ENCODE results near the gene ACLY. TPM values are rescaled to one million over a fixed set of nuclear protein-coding genes. Genes with fewer than 3 reads are reported as not detected.
A peak's percentile ranks its signal among the peaks of the same experiment; 100 is the strongest.

Gene ACLY
- total RNA-seq, 1 experiment from 2014 or later = 260 TPM

DNA sequence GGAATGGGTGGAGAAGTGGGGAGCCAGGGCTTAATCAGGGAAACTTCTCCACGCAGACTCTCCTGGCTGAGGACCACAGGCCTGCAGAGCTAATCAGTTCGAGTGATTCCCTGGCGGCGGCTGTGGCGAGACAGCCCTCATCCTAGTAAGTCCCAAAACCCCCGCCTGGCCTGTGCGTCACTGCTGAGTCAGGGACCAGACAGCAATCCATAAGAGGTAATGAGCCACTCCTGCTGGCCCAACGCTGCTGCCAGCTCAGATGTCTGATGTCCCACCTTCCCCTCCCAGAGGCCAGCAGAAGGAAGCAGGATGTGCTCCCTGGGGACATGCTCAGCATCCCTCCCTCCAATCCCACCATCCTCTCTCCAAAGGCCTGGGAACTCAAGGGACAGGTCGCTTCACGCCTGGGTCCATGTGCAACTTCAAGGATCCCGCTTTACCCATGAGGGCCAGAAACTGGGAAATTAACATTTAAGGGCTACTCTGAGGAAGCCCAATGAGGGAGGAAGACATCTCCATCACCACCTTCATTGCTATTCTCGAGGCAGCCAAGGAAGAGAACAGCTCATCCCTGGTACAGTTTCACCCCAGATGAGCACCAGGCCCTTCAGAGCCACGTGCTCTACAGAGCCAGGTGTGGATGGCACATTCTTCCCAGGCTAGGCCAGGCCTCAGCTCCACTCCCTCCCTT, 7.9 kb downstream of the ACLY start:
- Histone ChIP-seq H3K4me3 (ENCODE audit: insufficient read depth, low read depth, low read length) (no peak overlapping the region), H3K27me3 (ENCODE audit: control insufficient read depth, insufficient read depth, low read length) (no peaks in the 10 kb centered on the region), H3K36me3 (replicated peaks; ENCODE audit: control insufficient read depth, insufficient read depth, low read length) (peaks cover 75% of the 10 kb centered on the region)
- DNase-seq = no peak

DNA sequence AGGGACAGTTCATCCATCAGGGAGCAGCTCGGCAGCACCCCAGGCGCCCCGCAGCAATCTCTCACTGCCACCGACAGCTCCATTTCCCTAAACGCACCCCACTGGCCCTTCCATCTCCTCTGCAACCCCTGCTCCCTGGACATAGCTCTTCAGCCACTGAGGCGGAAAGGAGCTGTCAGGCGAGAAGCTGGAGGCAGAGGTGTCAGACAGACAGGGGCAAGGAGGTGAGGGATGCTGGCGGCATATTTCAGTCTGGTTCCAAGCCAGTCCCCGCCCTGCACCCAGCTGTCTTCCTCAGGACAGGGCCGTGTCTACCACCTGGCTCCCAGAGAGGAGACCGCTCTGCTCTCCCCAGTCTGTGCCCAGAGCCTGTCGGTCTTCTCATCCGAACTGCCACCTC, 9.7 kb downstream of the ACLY start:
- peak; percentile 24 for DNase-seq
- H3K4me3 ChIP-seq (ENCODE audit: insufficient read depth, low read depth, low read length) = no peak overlapping the region

DNA sequence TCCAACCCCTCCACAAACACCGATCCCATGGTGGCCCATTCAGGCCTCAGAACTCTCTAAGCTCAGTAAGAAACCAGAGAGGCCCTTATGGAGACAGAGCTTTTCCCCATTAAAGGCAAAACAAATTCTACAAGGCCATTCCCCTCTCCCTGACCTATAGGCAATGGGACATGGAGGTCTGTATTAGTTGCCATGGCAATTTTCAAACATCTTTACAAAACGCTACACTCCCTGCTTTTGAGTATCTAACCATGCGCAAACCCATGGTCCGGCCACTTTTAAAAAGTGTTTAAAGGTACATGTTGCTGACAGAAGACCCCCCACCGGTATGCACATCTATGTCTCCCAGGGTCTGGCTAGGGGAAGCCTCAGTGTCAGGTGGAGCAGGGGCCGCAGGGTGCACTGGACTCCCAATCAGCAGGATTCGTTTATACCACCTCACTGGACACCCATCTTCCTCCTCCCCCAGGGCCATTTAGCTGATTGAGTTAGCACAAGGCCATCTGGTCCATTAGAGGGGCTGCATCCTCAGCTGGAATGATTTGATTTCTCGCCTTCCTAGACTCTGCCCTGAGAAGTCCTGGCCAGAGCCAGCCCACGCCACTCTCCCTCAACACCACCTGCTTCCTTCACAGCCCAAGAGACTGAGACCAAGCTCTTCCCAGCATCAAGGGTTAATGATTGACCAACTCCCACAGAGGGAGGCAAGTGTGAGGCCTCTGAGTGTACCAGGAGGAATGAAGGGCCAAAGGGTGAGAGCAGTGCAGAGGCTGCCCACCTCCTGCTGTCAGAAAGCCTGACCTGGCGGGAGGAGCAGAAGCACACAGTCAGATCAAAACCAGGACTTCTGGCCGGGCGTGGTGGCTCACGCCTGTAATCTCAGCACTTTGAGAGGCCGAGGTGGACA, 10.9 kb downstream of the ACLY start:
- Histone ChIP-seq H3K27me3 (ENCODE audit: control insufficient read depth, insufficient read depth, low read length) (no peaks in the 10 kb centered on the region), H3K36me3 (replicated peaks; ENCODE audit: control insufficient read depth, insufficient read depth, low read length) (peaks cover 85% of the 10 kb centered on the region), H3K4me3 (ENCODE audit: insufficient read depth, low read depth, low read length) (no peak overlapping the region)
- DNase-seq = peak; percentile 22

More for the DNA sequence above, 9.7 kb downstream of the ACLY start:
- Histone ChIP-seq H3K27me3 (ENCODE audit: control insufficient read depth, insufficient read depth, low read length) (no peaks in the 10 kb centered on the region), H3K36me3 (replicated peaks; ENCODE audit: control insufficient read depth, insufficient read depth, low read length) (peaks cover 90% of the 10 kb centered on the region)

DNA sequence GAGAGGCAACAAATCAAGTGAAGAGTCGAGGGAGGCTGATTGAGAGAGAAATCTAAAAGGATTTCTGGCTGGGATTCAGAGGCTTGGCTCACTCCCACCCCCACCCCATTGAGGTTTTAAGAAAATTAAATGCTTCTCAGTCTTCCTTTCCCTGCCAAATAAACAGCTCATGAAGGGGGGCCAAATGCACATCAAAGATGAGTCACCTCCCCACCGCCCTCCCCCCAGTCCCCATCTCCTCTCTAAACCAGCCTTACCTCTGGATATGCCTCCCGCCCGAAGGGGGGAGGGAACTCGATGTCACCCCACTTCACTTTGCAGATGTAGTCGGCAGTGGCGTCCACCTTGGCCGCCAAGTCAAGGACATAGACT, 11.6 kb downstream of the ACLY start:
- no peaks in the 10 kb centered on the region for H3K27me3 ChIP-seq (ENCODE audit: control insufficient read depth, insufficient read depth, low read length)
- DNase-seq = peak; percentile 32
- H3K4me3 ChIP-seq (ENCODE audit: insufficient read depth, low read depth, low read length) = no peak overlapping the region
- H3K36me3 ChIP-seq (replicated peaks; ENCODE audit: control insufficient read depth, insufficient read depth, low read length) = peaks cover 84% of the 10 kb centered on the region

DNA sequence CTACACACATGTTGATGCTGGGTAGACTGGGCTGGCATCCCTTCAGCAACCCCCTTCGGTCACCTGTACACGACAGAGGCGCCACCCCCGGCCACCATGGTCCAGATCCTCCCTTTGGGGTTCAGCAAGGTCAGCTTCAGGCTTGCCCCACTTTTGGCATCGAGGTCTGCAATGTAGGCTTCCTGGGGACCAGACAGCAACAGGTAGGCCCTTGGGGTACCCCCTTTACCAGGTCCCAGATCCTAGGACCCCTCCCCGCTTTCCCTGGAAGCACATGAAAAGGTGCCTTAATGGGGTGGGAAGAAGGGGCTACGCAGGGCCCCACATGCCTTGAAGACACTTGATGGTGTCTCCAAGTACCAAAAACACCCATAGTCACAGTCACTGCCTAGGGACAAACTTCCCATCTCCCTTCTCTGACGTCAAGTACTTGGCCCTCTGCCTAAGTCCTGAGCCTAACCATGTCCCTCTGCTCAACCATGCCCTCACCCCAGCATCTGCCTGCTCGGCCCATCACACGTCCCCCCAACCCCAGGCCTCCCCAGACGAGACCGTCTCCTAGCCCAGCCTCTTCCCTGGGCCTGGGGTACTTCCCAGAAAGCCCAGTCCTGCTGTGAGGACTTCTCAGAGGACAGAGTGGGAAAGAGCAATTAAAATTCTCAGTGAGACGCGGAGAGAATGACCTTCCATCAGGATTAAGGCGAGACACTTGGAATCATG, 12.1 kb downstream of the ACLY start:
- DNase-seq = peak; percentile 22
- Histone ChIP-seq H3K4me3 (ENCODE audit: insufficient read depth, low read depth, low read length) (no peak overlapping the region), H3K27me3 (ENCODE audit: control insufficient read depth, insufficient read depth, low read length) (no peaks in the 10 kb centered on the region), H3K36me3 (replicated peaks; ENCODE audit: control insufficient read depth, insufficient read depth, low read length) (peaks cover 85% of the 10 kb centered on the region)

DNA sequence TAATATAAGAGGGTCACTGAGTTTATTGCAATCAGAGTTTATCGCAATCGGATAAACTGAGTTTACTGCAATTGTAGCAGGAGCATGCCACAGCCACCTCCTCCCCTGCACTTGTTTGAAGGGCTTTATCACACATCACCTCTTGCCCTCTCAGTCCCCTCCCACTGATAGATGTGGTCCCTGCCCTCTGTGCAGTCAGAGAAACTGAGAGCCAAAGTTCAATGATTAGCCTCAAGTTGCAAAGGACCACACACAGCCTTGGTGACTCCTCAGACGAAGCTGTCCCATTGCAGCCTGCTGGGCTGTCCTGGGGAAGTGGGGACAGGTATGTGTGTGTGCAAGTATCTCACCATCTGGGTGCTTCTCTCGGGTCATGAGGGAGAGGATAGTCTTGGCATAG, 13.6 kb downstream of the ACLY start:
- no peaks in the 10 kb centered on the region for H3K27me3 ChIP-seq (ENCODE audit: control insufficient read depth, insufficient read depth, low read length)
- no peak overlapping the region for H3K4me3 ChIP-seq (ENCODE audit: insufficient read depth, low read depth, low read length)
- peaks cover 79% of the 10 kb centered on the region for H3K36me3 ChIP-seq (replicated peaks; ENCODE audit: control insufficient read depth, insufficient read depth, low read length)
- DNase-seq = no peak

DNA sequence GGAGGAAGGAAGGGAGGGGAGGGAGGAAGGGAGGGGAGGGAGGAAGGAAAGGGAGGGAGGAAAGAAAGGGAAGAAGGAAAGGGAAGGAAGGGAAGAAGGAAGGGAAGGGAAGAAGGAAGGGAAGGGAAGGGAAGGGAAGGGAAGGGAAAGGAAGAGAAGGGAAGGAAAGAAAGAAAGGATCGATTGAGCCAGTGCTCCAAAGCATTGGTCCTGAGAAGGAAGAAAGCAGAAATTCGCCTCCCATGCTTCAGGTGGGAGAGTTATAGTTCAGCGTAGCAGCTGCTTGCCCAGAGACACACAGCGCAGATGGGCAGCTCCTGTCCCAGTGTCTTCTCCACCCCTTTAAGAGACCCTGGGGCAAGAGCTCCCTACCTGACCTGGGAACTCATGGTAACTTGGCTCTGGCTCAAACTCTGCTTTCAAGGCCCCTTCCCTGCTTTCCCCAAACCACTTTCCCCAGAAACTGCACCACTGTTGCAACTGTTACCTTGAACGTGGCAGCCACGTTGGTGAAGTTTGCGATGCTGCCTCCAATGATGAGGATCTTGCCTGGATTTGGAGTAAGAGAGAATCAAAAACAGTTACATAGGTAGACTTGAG, 14.4 kb downstream of the ACLY start:
- no peak for DNase-seq
- H3K4me3 ChIP-seq (ENCODE audit: insufficient read depth, low read depth, low read length) = no peak overlapping the region
- H3K27me3 ChIP-seq (ENCODE audit: control insufficient read depth, insufficient read depth, low read length) = no peaks in the 10 kb centered on the region
- peaks cover 75% of the 10 kb centered on the region for H3K36me3 ChIP-seq (replicated peaks; ENCODE audit: control insufficient read depth, insufficient read depth, low read length)

DNA sequence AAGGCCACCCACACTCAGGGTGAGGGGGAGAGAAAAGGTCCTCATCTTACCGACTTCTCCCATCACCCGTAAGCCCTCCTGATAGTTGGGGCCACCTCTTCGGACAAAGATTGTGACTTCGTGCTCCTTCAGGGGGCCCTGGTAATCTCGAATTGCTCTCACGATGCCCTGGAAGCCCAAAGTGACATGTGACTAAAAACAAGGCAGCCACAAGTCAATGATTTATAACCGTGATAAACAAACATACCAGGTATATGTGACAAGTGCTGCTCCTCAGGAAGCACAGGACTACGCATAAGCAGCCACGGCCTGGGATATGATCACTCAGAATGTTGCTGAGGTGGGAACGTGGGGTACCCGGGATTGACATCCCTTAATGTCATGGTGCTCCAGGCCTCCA, 17.1 kb downstream of the ACLY start:
- no peak for DNase-seq
- H3K36me3 ChIP-seq (replicated peaks; ENCODE audit: control insufficient read depth, insufficient read depth, low read length) = peaks cover 72% of the 10 kb centered on the region

DNA sequence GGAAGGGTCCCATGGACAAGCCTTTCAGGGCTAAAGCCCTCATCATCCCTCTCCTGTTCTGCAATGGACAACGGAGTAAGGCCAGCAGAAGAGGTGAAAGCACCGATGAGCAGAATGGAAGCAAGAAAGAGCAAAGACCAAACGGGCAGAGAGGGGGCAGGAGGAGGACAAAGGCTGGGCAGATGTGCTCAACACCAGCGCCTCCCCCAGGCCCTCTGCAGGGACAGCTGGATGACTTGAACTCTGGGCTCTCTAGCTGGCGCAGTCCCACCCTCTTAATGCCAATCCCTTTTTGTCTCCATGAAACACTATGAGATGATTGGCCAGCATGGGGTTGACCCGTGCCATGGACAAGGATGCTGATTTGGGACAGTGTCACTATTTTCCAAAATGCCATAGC, 22.0 kb downstream of the ACLY start:
- DNase-seq = no peak
- no peak overlapping the region for H3K4me3 ChIP-seq (ENCODE audit: insufficient read depth, low read depth, low read length)
- no peaks in the 10 kb centered on the region for H3K27me3 ChIP-seq (ENCODE audit: control insufficient read depth, insufficient read depth, low read length)
- H3K36me3 ChIP-seq (replicated peaks; ENCODE audit: control insufficient read depth, insufficient read depth, low read length) = peaks cover 70% of the 10 kb centered on the region

More for the DNA sequence above, 17.1 kb downstream of the ACLY start:
- Histone ChIP-seq H3K27me3 (ENCODE audit: control insufficient read depth, insufficient read depth, low read length) (no peaks in the 10 kb centered on the region), H3K4me3 (ENCODE audit: insufficient read depth, low read depth, low read length) (no peak overlapping the region)

DNA sequence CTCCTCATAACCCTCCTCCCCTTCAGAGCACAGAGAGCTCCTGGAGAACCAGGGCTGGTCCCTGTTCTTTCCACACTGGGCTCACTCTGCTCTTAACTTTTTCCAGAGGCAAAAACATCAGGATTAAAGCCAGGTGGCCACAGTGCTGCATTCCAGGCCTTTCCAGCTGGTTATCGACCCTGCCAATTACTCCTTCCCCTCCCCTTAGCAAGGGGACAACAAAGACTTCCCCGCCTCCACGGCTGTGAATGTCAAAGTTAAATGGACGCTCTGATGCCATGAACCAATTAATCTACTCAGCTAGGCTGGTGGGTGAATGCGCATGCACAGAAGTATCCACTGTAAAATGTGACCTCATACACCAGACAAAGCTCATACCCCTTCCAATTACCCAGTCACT, 23.1 kb downstream of the ACLY start:
- DNase-seq = no peak
- peaks cover 70% of the 10 kb centered on the region for H3K36me3 ChIP-seq (replicated peaks; ENCODE audit: control insufficient read depth, insufficient read depth, low read length)
- no peaks in the 10 kb centered on the region for H3K27me3 ChIP-seq (ENCODE audit: control insufficient read depth, insufficient read depth, low read length)
- no peak overlapping the region for H3K4me3 ChIP-seq (ENCODE audit: insufficient read depth, low read depth, low read length)

DNA sequence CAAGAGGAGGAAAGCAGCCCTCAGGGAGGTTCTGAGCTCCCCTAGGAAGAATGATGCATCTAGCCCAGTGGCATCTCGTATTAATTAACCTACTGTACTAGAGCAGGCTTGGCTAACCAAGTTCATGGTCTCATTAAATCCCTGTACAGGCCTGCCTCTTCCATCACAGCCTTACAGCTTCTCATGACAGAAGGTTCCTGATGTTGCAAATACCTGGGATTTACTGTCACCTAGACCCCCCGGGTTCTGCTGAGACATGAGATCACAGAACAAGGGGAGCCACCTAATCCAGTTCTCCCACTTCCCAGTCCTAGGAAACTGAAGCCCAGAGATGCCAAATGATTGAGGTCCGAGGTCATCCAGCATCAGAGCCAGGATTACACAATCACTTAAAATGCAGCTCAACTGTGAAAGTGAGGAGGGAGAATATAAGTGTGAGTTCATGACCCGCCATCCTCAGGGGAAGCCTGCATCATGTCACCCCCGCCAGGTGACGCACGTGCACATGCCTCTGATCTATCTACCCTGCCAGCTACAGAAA, 23.9 kb downstream of the ACLY start:
- DNase-seq = no peak
- Histone ChIP-seq H3K4me3 (ENCODE audit: insufficient read depth, low read depth, low read length) (no peak overlapping the region), H3K27me3 (ENCODE audit: control insufficient read depth, insufficient read depth, low read length) (no peaks in the 10 kb centered on the region), H3K36me3 (replicated peaks; ENCODE audit: control insufficient read depth, insufficient read depth, low read length) (peaks cover 72% of the 10 kb centered on the region)

DNA sequence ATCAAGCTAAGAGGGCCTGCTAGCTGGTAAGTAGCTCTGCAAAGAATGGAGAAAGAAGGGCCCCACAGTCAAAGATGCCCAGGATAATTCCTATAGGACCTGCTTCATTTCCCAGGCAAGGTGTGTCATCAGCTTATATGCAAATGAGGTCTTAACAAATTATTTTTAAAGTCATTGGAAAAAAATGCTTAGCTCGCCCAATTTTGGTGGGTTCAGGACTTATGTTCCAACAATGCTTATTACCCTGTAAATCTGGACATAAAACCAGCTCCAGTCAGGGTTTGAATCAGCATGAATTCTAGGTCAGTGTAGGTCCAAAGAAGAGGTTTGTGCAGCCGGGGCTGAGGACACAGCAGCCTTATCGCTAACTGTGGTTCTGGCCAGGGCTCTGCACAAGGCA, 25.4 kb downstream of the ACLY start:
- no peaks in the 10 kb centered on the region for H3K27me3 ChIP-seq (ENCODE audit: control insufficient read depth, insufficient read depth, low read length)
- peaks cover 69% of the 10 kb centered on the region for H3K36me3 ChIP-seq (replicated peaks; ENCODE audit: control insufficient read depth, insufficient read depth, low read length)
- no peak for DNase-seq
- H3K4me3 ChIP-seq (ENCODE audit: insufficient read depth, low read depth, low read length) = no peak overlapping the region

DNA sequence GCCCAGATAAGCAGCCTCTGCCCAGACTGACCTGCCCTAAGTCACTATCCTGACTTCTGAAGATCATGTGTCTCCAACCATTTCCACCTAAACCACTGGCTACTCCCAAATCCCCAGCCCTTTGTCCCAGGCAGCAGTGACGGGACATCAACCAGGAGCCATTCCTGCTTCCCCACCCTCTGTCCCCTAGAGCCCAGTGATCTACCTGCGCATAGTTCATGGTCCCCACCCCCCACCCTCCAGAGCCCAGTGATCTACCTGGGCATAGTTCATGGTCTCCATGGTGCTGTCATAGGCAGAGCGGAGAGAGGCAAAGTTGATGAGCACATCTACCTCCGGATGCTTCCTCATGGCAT, 26.8 kb downstream of the ACLY start:
- H3K27me3 ChIP-seq (ENCODE audit: control insufficient read depth, insufficient read depth, low read length) = no peaks in the 10 kb centered on the region
- H3K4me3 ChIP-seq (ENCODE audit: insufficient read depth, low read depth, low read length) = no peak overlapping the region
- DNase-seq = no peak
- peaks cover 68% of the 10 kb centered on the region for H3K36me3 ChIP-seq (replicated peaks; ENCODE audit: control insufficient read depth, insufficient read depth, low read length)

Data from H7 (cell line).